Progenitor cell of endocrine pancreas (in vitro differentiated cells): ENCODE results near the gene AP2B1. TPM values are rescaled to one million over a fixed set of nuclear protein-coding genes. Genes with fewer than 3 reads are reported as not detected.

Experiments used
- DNase-seq: peaks from one replicate; pipeline ENCODE4 v3.0.0; 2021; ENCODE audit warnings: low spot score; ENCODE audit not compliant: unreplicated experiment
- H3K27ac Mint-ChIP-seq: 2 replicates; pipeline ENCODE4 v1.8.0; 2021; ENCODE audit warnings: mild to moderate bottlenecking, moderate library complexity, mixed read lengths
- H3K27me3 Mint-ChIP-seq: 2 replicates; pipeline ENCODE4 v1.8.0; 2021; ENCODE audit warnings: mixed read lengths
- H3K36me3 Mint-ChIP-seq: 2 replicates; pipeline ENCODE4 v1.8.0; 2022; ENCODE audit warnings: mixed read lengths; ENCODE audit not compliant: insufficient read depth
- H3K4me1 Mint-ChIP-seq: 2 replicates; pipeline ENCODE4 v1.8.0; 2021; ENCODE audit warnings: low read depth, mixed read lengths
- H3K4me3 Mint-ChIP-seq: 2 replicates; pipeline ENCODE4 v1.8.0; 2021; ENCODE audit warnings: low read depth, mild to moderate bottlenecking, moderate library complexity, mixed read lengths
- H3K9me3 Mint-ChIP-seq: 2 replicates; pipeline ENCODE4 v1.8.0; 2021; ENCODE audit warnings: low read depth, mixed read lengths
- total RNA-seq: library from RNA; stranded (reverse); gene quantifications from 2 replicates; pipeline ENCODE4 v1.2.1, GENCODE V29; 2021
- TF ChIP-seq, protein P1 (sequence below): fragments of 200-600 bp; sonication (generic); IDR thresholded peaks from one replicate; pipeline ENCODE4 v1.5.0; 2021; ENCODE audit warnings: antibody characterized with exemption, mild to moderate bottlenecking; ENCODE audit not compliant: unreplicated experiment

The AP2B1 gene
- total RNA-seq, 1 donor from 2014 or later: 194 TPM

DNA sequence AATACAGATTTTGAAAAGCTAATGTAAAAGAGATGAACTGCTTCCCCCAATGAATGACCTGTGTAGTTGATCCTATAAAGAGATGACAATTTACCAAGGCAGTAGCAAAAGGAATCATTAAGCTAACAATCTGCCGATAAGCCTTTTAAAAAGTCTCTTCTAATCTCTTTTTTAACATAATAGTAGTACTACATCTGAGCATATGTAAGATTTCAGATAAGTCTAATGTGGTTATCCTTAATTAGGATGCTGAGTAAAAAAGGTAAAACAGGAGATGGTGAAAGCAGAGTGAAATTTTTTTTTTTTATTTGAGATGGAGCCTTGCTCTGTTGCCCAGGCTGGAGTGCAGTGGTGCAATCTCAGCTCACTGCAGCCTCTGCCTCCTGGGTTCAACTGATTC lies 118.1 kb downstream of the AP2B1 start:
- Mint-ChIP-seq H3K9me3 (no peaks in the 10 kb centered on the region), H3K27ac (no peak overlapping the region), H3K4me1 (peaks cover 5% of the 10 kb centered on the region), H3K27me3 (no peaks in the 10 kb centered on the region), H3K4me3 (no peak overlapping the region), H3K36me3 (peaks cover 9% of the 10 kb centered on the region)
- TF ChIP-seq, protein P1, sequence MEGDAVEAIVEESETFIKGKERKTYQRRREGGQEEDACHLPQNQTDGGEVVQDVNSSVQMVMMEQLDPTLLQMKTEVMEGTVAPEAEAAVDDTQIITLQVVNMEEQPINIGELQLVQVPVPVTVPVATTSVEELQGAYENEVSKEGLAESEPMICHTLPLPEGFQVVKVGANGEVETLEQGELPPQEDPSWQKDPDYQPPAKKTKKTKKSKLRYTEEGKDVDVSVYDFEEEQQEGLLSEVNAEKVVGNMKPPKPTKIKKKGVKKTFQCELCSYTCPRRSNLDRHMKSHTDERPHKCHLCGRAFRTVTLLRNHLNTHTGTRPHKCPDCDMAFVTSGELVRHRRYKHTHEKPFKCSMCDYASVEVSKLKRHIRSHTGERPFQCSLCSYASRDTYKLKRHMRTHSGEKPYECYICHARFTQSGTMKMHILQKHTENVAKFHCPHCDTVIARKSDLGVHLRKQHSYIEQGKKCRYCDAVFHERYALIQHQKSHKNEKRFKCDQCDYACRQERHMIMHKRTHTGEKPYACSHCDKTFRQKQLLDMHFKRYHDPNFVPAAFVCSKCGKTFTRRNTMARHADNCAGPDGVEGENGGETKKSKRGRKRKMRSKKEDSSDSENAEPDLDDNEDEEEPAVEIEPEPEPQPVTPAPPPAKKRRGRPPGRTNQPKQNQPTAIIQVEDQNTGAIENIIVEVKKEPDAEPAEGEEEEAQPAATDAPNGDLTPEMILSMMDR: no peak
- DNase-seq: no peak

DNA sequence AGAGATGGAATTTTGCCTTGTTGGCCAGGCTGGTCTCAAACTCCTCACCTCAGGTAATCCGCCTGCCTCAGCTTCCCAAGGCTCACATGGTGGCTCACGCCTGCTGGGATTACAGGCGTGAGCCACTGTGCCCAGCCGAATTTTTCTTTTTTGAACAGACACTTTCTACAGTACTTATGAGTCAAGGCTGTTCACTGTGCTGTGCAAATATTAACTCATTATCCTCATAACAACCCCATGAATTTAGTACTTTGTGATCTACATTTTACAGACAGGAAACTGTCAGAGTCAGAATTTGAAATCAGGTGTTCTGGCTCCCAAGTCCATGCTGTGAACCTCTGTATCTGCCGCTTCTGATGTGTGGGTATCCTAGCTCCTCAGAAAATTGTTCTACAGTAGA lies 118.6 kb downstream of the AP2B1 start:
- H3K27ac Mint-ChIP-seq: peak overlapping the region; percentile 64
- no peaks in the 10 kb centered on the region for H3K9me3 Mint-ChIP-seq
- H3K36me3 Mint-ChIP-seq: peaks cover 12% of the 10 kb centered on the region
- TF ChIP-seq, protein P1: no peak
- no peak for DNase-seq
- no peak overlapping the region for H3K4me3 Mint-ChIP-seq
- H3K27me3 Mint-ChIP-seq: no peaks in the 10 kb centered on the region
- peaks cover 5% of the 10 kb centered on the region for H3K4me1 Mint-ChIP-seq

DNA sequence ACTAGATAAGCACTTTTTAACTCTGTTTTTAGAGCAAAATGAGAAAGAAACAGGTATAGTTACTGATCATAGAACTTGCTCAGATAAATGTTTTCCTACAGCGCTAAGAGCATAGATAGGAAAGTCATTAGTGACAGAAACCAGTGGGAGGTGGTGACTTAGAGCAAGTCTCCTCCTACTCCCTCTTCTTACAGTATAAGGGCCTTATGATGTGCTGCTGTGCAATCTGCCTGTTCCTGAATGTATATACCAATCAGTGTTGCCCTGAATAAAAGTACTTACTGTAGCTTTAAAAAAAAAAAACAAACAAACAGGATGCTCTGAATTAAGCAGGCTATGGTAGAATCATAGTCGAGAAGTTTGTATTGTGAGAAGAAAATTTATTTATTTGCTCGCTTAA lies 121.0 kb downstream of the AP2B1 start:
- no peak overlapping the region for H3K27ac Mint-ChIP-seq
- H3K27me3 Mint-ChIP-seq: no peaks in the 10 kb centered on the region
- H3K36me3 Mint-ChIP-seq: peaks cover 9% of the 10 kb centered on the region
- no peak overlapping the region for H3K4me3 Mint-ChIP-seq
- DNase-seq: no peak
- no peaks in the 10 kb centered on the region for H3K9me3 Mint-ChIP-seq
- H3K4me1 Mint-ChIP-seq: peaks cover 5% of the 10 kb centered on the region
- TF ChIP-seq, protein P1: no peak

DNA sequence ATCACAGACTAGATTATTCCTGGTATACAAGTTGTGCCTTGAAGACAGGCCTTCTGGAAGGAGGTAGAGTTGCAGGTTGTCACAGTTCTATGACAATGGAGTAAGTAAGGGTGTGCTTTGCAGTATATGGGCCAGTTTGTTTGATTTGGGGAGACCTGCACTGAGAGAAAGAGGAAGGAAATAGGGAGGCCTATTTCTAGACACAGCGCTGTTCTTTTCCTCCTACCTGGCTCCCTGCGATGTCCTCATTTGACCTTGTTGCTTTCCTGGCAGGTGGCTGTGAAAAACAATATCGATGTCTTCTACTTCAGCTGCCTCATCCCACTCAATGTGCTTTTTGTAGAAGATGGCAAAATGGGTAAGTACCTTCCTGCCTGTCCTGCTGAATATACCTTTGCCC lies 121.8 kb downstream of the AP2B1 start:
- TF ChIP-seq, protein P1: no peak
- Mint-ChIP-seq H3K27ac (no peak overlapping the region), H3K4me3 (no peak overlapping the region), H3K36me3 (peaks cover 8% of the 10 kb centered on the region), H3K9me3 (no peaks in the 10 kb centered on the region), H3K27me3 (no peaks in the 10 kb centered on the region), H3K4me1 (peaks cover 5% of the 10 kb centered on the region)
- no peak for DNase-seq

DNA sequence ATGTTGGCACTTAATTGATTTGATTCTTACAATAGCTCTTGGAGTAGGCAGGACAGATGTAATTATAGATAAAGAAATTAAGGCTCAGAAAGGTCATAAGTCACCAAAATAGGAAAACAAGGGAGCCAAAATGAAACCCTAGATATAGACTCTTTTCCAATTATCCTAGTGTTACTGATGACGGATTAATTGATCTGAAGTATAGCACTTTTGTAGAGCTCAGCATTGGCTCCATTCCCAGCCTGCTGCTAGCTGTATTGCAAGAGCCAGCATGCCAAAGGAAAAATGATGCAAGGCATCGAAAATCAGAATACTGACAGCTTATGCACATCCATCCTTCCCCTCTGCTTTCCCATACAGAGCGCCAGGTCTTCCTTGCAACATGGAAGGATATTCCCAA lies 122.8 kb downstream of the AP2B1 start:
- no peaks in the 10 kb centered on the region for H3K9me3 Mint-ChIP-seq
- TF ChIP-seq, protein P1: no peak
- H3K27me3 Mint-ChIP-seq: no peaks in the 10 kb centered on the region
- peaks cover 8% of the 10 kb centered on the region for H3K36me3 Mint-ChIP-seq
- no peak overlapping the region for H3K27ac Mint-ChIP-seq
- no peak for DNase-seq
- H3K4me3 Mint-ChIP-seq: no peak overlapping the region
- peaks cover 5% of the 10 kb centered on the region for H3K4me1 Mint-ChIP-seq
